ENCODE measurements around the gene ZMYM3.

DNA sequence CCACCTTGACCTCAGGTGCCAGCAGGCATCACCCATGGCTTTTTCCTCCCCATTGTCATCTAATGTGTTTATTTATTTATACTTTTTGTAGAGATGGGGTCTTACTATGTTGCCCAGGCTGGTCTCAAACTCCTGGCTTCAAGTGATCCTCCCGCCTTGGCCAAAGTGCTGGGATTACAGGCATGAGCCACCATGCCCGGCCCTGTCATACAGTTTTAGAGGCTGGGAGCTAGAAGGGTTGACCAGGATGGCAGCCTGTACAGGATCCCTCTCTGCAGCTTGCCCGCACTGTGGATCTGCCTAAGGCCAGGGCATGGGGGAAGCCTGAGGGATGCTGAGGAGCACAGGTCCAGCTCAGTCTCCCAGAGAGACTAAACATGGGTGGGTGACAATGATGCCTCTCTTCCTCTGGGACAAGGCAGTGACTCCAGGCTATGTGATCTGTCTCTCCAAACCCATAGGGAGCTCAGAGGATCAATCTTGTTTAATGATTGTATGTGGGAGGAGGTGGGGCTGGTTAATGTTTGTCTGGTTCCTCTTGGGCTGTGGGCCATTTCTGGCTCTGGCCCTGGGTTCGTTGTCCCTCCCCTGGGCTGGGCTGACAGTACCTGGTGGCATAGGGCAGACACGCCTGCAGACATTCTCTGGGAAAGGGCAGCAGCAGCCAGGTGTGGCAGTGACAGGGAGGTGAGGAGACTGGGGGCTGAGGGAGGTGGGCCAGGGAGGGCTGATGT, 39.2 kb downstream of the ZMYM3 start:
- TF ChIP-seq, protein P1, sequence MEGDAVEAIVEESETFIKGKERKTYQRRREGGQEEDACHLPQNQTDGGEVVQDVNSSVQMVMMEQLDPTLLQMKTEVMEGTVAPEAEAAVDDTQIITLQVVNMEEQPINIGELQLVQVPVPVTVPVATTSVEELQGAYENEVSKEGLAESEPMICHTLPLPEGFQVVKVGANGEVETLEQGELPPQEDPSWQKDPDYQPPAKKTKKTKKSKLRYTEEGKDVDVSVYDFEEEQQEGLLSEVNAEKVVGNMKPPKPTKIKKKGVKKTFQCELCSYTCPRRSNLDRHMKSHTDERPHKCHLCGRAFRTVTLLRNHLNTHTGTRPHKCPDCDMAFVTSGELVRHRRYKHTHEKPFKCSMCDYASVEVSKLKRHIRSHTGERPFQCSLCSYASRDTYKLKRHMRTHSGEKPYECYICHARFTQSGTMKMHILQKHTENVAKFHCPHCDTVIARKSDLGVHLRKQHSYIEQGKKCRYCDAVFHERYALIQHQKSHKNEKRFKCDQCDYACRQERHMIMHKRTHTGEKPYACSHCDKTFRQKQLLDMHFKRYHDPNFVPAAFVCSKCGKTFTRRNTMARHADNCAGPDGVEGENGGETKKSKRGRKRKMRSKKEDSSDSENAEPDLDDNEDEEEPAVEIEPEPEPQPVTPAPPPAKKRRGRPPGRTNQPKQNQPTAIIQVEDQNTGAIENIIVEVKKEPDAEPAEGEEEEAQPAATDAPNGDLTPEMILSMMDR (IDR thresholded peaks at IDR 0.05): no peak
- no peak for TF ChIP-seq POLR2A (IDR thresholded peaks at IDR 0.05)

Measured in adrenal gland (tissue), 5 donors.